IPS DF 6.9 (cell line): Measurements from ENCODE around the gene POLR3A.

Source experiments
- DNase-seq: peaks from one replicate; pipeline ENCODE4 v3.0.0-alpha.2; 2013; ENCODE audit warnings: low read depth, low spot score
- H3K27ac ChIP-seq: one replicate; pipeline ENCODE4 v1.5.1; 2013; ENCODE audit warnings: low read length, control low read depth
- H3K27me3 ChIP-seq: 2 replicates; pipeline ENCODE4 v1.6.1; 2013; ENCODE audit warnings: mild to moderate bottlenecking, low read length; ENCODE audit not compliant: control insufficient read depth, insufficient read depth
- H3K36me3 ChIP-seq: 2 replicates; pipeline ENCODE4 v1.6.1; 2013; ENCODE audit warnings: low read length; ENCODE audit not compliant: control insufficient read depth, insufficient read depth
- H3K4me1 ChIP-seq: 2 replicates; pipeline ENCODE4 v1.6.1; 2013; ENCODE audit warnings: low read length; ENCODE audit not compliant: control insufficient read depth, insufficient read depth
- H3K4me3 ChIP-seq: 2 replicates; pipeline ENCODE4 v1.5.1; 2013; ENCODE audit warnings: mild to moderate bottlenecking, low read length
- H3K9me3 ChIP-seq: 2 replicates; pipeline ENCODE4 v1.6.1; 2013; ENCODE audit warnings: low read length, inconsistent platforms; ENCODE audit not compliant: control insufficient read depth, insufficient read depth
- WGBS: extraction: QIAGEN DNeasy Blood & Tissue Kit; methylation state at CpG from one replicate; pipeline ENCODE4 v1.1.7; 2013; ENCODE audit warnings: mixed read lengths, missing lambda C conversion rate; ENCODE audit not compliant: insufficient read length, insufficient coverage; 5-methylcytosine and 5-hydroxymethylcytosine counted together

POLR3A gene

DNA sequence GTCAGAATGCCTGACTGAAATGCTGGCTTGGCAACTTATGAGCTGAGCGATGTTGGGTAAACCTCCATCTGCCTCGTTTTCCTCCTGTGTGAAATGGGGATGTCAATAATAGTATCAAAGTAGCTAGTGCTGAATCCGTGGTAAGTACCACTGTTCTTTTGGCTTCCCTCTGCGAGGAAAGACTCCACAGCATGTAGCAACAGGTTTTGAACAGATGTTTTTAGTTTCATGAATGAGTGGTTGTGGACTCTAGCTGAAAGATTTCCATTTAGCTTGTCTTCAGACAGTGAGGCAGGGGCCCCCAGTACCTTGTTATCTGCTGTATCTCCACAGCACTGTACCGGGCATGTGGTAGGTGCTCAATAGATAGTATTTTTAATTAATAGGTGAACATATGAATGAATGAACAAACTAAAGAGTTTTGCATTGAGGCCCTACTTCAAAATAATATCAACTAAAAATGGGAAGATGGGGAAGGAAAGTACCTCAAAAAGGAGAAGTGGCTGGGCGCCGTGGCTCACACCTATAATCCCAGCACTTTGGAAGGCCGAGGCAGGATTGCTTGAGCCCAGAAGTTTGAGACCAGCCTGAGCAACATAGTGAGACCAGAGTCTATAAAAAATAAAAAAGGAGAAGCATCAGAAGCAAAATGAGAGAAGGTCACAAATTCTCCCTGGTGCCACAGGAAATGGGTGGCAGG, 97.1 kb downstream of the POLR3A start:
- no peak for DNase-seq

DNA sequence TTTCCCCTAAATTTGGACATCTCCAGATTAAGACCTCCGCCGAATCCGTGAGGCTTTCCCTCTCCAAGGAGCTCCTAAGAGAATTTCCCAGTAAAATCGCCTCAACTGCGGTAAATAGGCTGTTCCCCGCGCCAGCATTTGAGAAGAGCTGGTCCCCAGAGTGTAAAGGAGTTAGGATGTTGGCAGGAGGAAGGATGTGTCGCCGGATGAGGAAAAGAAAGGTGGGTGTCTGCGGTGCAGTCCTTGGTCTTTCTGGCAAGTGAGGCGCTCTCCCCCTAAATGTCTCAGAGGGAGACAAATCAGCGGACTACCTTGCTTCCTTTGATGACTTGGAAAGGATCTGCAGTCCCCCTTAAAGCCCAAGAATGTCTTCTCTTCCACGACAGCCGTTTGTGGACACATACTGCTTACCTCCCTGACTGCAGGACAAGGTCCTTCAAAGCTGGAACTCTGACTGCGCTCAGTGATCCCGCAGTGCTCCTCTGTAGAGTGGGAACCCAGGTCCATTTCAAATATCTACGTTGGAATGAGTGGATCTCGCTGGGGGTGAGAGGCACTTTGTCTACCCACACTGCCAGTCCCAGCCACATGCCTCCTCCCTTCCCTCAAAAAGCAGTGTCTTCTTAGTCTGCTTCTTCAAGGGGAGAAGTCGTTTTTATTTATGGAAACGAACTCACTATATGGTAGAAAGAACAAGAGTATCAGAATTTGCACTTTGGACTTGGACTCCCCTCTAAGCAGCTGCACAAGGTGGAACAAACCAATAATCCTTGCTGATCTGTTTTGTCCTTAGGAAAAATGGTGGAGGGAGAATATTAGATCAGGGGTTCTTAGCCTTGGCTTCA, 101.7 kb downstream of the POLR3A start:
- H3K27me3 ChIP-seq = no peaks in the 10 kb centered on the region
- no CpG with 5 or more reads among the region's 20 CpGs for WGBS
- H3K4me3 ChIP-seq = peak overlapping the region; percentile 72; the same call in 1 of the 2 replicates
- H3K27ac ChIP-seq = no peak overlapping the region
- H3K4me1 ChIP-seq = peaks cover 6% of the 10 kb centered on the region
- DNase-seq = no peak
- H3K9me3 ChIP-seq = no peaks in the 10 kb centered on the region
- H3K36me3 ChIP-seq = peaks cover 2% of the 10 kb centered on the region; the same call in 1 of the 2 replicates

More for the DNA sequence above, 97.1 kb downstream of the POLR3A start:
- Histone ChIP-seq H3K9me3 (no peaks in the 10 kb centered on the region), H3K4me3 (no peak overlapping the region), H3K4me1 (0 out of 2 replicates have a peak, but pooled peaks cover 1% of the 10 kb centered on the region), H3K27me3 (no peaks in the 10 kb centered on the region), H3K27ac (no peak overlapping the region), H3K36me3 (no peaks in the 10 kb centered on the region)
- no CpG with 5 or more reads among the region's 8 CpGs for WGBS

DNA sequence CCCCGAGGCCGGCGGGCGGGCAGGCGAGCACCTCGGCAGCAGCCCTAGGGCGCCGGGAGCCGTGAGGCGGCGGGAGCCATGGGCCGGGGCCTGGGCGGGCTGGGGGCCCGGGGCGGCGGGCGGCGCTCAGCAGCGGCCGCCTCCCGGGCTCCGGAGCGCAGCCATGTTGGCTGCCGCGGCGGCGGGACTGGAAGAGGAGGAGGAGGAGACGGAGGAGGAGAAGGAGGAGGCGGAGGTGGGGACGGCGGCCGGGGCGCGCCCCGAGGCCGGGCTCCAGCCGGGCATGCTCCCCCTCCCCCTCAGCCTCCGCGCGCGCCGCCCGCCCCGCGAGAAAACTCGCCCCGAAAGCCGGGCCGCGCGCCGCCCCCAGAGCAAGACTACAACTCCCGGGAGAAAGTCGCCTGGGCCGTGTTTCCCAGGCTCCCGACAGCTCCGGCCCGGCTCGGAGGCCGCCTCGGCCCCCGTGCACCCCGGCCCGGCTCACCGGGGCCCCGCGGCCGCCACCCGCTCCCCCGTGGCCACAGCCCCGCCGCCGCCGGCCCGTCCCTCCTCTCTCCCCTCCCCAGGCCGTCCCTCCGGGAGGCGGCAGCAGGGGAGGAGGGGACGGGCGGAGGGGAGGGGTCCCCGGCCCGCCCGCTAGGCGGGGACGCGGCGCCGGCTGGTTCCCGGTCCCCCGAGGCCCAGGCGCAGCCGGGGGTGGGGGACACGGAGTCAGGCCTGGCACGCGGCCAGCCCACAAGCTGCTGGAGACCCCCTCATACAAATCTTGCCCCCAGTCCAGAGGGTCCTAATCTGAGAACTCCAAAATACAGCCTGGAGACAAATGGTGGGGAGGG, 102.5 kb downstream of the POLR3A start, which contains the start of gene DLG5:
Gene DLG5 (minus strand): TSS at position 190 of the 836 bp plus-strand sequence. CDS start 235 bp downstream, outside the sequence.
- Histone ChIP-seq H3K36me3 (peaks cover 2% of the 10 kb centered on the region; the same call in 1 of the 2 replicates), H3K27ac (no peak within 1 kb of the TSS), H3K4me3 (peak within 1 kb of the TSS; percentile 72), H3K4me1 (peaks cover 6% of the 10 kb centered on the region), H3K27me3 (no peaks in the 10 kb centered on the region), H3K9me3 (no peaks in the 10 kb centered on the region)
- WGBS = no CpG with 5 or more reads among the region's 95 CpGs
- DNase-seq = no peak

DNA sequence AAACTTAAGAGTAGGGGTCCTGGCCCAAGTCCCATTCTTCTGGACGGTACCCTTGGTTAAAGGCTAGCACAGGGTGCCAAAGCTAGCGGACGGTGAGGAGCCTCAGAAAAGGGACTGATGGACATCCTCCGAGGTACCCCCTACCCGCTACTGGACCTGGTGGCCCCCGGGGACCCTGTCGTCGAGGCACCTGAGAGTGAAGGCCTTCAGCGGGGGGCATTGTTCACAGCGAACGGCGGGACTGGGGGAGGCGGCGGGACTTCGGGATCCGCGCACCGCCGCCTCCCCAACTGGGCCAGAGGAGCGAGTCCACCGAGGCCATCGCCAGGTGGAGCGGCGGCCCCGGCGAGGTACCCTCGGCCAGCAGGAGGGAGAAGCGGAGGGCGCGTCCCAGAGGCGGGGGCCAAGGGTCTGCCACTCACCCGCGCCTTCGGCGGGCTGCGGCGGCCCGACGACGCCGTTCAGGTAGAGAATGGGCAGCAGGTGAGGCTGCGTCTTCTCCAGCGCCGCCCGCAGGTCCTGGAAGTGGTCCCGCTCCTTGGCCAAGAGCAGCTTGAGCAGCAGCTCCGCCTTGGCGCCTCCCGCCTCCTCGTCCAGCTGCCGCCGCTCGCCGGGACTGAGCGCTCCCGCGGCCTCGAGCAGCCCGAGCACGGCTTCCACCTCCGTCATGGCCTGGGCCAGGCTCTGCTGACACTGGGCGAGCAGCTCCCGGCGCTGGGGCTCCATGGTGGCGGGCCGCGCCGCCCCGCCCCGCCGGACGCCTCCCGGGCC, 103.3 kb downstream of the POLR3A start:
- H3K36me3 ChIP-seq = peaks cover 2% of the 10 kb centered on the region; the same call in 1 of the 2 replicates
- H3K9me3 ChIP-seq = no peaks in the 10 kb centered on the region
- peaks cover 6% of the 10 kb centered on the region for H3K4me1 ChIP-seq
- H3K27me3 ChIP-seq = no peaks in the 10 kb centered on the region
- no CpG with 5 or more reads among the region's 73 CpGs for WGBS
- no peak for DNase-seq
- peak overlapping the region; percentile 72 for H3K4me3 ChIP-seq
- H3K27ac ChIP-seq = no peak overlapping the region

DNA sequence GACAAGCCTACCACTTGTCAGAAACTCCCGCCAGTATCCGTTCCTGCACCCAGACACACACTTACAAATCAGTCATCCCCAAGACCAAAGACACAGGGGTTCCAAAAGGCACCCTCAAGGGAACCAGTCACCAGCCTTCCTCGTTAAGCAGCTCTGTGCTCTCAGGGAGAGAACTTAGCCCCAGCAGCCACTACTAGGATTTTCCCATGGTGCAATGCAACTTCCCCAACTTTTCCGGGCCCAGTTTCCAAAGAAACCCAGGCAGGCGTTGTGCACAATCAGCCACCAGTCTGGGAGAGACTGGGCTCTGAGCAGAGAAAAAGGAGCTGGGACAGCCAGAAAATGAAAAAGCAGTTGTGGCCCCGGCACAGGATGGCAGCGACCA, 103.9 kb downstream of the POLR3A start:
- Histone ChIP-seq H3K9me3 (no peaks in the 10 kb centered on the region), H3K27me3 (no peaks in the 10 kb centered on the region), H3K27ac (no peak overlapping the region), H3K36me3 (peaks cover 2% of the 10 kb centered on the region; the same call in 1 of the 2 replicates), H3K4me1 (peaks cover 6% of the 10 kb centered on the region), H3K4me3 (peak overlapping the region; percentile 72; the same call in 1 of the 2 replicates)
- no peak for DNase-seq
- WGBS = no CpG with 5 or more reads among the region's 7 CpGs

DNA sequence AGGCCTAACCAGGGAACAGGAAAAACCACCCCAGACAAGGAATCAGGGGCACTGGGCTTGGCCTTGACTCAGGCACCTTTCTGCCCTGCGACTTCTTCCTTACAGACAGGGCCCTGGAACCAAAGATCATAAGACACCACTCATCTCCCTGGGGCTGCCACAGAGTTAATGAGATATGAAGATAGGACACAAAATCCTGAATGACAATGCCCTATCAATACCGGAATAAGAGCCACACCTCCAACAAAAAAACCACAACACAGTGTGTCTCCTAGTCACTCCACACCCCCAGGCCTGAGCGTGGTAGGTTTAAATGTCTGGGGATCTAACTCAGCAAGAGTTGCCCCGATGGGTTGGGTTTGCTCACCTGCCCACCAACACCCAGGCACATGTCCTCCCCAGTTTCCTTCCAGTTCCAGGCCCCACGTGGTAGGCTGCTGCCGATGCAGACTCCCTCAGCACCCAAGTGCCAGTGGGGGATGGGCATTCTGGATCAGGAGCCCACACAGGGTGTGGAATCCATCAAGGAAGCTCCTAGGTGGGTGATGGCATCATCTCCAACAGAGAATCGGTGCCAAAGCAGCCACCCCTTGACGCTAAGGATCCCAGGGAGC, 106.6 kb downstream of the POLR3A start:
- Histone ChIP-seq H3K9me3 (no peaks in the 10 kb centered on the region), H3K27ac (no peak overlapping the region), H3K4me1 (peaks cover 6% of the 10 kb centered on the region), H3K4me3 (no peak overlapping the region), H3K27me3 (no peaks in the 10 kb centered on the region), H3K36me3 (peaks cover 2% of the 10 kb centered on the region; the same call in 1 of the 2 replicates)
- no peak for DNase-seq
- WGBS = no CpG with 5 or more reads among the region's 8 CpGs

DNA sequence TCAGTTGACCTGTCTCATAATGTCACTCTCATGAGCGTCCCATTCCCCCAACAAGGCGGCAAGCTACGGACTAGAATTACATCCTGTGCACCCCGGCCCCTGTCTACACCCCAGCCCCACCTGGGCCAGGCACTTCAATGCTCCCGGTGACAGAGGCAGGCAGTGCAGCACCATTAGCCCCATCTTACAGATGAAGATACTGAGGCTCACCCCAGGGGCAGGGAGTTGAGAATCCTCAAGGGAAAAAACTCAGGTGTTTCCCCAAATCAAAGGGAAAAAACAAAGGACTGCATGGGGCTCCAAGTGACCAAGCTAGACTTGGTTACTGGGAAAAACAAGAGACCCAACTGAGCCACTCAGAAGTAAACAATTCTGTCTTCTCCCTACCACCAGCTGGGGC, 107.3 kb downstream of the POLR3A start:
- Histone ChIP-seq H3K4me3 (no peak overlapping the region), H3K27ac (no peak overlapping the region), H3K36me3 (peaks cover 2% of the 10 kb centered on the region; the same call in 1 of the 2 replicates), H3K27me3 (no peaks in the 10 kb centered on the region), H3K4me1 (peaks cover 5% of the 10 kb centered on the region), H3K9me3 (no peaks in the 10 kb centered on the region)
- no CpG with 5 or more reads among the region's 5 CpGs for WGBS
- no peak for DNase-seq

DNA sequence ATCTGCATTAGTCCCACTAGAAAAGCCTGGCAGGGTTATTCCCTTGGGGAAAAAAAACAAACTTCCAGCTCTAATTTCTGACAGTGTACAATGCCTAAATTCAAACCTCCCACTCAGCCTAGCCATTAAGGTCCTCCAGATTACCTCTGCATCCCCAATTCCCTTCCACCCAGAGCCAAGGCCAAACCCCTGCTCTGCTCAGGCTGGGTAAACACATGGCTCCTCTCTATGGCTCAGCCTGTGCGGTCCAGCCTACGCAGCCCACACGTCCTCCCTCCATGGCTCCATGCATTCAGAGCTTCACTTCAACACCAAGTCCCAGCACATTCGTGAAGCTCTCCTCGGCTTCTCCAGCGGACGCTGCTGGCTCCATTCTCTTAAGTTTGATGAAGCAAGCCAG, 107.9 kb downstream of the POLR3A start:
- Histone ChIP-seq H3K4me1 (peaks cover 5% of the 10 kb centered on the region), H3K27ac (no peak overlapping the region), H3K27me3 (no peaks in the 10 kb centered on the region), H3K4me3 (no peak overlapping the region), H3K9me3 (no peaks in the 10 kb centered on the region), H3K36me3 (peaks cover 2% of the 10 kb centered on the region; the same call in 1 of the 2 replicates)
- DNase-seq = no peak
- no CpG with 5 or more reads among the region's 7 CpGs for WGBS

DNA sequence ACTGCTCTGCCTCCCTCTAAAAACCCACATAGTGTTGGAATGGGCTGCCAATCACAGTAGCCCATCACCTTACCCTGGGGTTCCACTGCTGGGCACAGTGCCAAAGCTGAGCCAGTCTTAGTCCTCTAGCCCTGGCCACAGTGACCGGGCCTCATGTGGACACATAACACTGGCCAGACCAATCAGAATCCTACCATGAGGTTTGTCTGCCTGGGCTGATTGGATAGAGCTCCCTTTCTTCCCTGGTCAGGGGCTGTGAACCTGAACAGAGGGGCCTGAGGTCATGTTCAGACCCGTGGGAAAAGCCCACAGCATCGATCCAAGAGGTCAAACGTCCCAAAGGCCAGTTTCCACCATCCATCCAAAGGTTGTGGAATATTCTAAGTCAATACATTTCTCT, 108.8 kb downstream of the POLR3A start:
- Histone ChIP-seq H3K27me3 (no peaks in the 10 kb centered on the region), H3K4me3 (no peak overlapping the region), H3K4me1 (peaks cover 5% of the 10 kb centered on the region), H3K36me3 (peaks cover 2% of the 10 kb centered on the region; the same call in 1 of the 2 replicates), H3K27ac (no peak overlapping the region), H3K9me3 (no peaks in the 10 kb centered on the region)
- WGBS = no CpG with 5 or more reads among the region's 4 CpGs
- DNase-seq = no peak
